ENCODE results near the gene C10orf67.

GRCh38 chr10:23343591-23344240, 881 bp downstream of the C10orf67 start:
- TF ChIP-seq CTCF (IDR thresholded peaks at IDR 0.05; ENCODE audit: control extremely low read depth in 1 of 3, insufficient read depth in 1 of 3, low read depth in 1 of 3, low read length in 3 of 3) (no peak), NANOG (IDR thresholded peaks at IDR 0.05; ENCODE audit: insufficient read depth, low read depth, low read length, poor library complexity, severe bottlenecking) (no peak), CBX8 (IDR thresholded peaks at IDR 0.05; ENCODE audit: borderline replicate concordance, low read depth, low read length) (no peak), EZH2 (IDR thresholded peaks at IDR 0.05; ENCODE audit: low read depth, low read length, severe bottlenecking) (no peak), TBP (IDR thresholded peaks at IDR 0.05; ENCODE audit: low read depth, low read length) (no peak), EP300 (IDR thresholded peaks at IDR 0.05; ENCODE audit: borderline replicate concordance in 1 of 2, low read depth in 2 of 2, low read length in 2 of 2) (no peak), POLR2A (IDR thresholded peaks at IDR 0.05; ENCODE audit: control extremely low read depth in 1 of 2, low read depth in 2 of 2, low read length in 2 of 2) (no peak; a peak in 1 of 3 replicates), HDAC6 (IDR thresholded peaks at IDR 0.05; ENCODE audit: low read depth, low read length) (no peak), CTBP2 (IDR thresholded peaks at IDR 0.05; ENCODE audit: borderline replicate concordance, insufficient read depth, insufficient read length, low read length) (no peak), SRF (IDR thresholded peaks at IDR 0.05; ENCODE audit: low read depth, low read length) (no peak), MAX (IDR thresholded peaks at IDR 0.05) (no peak), TAF1 (IDR thresholded peaks at IDR 0.05; ENCODE audit: low read depth, low read length) (0 out of 2 replicates have a peak, but pooled peaks have one; percentile 19)

Measured in H1 (cell line).